ENCODE measurements around the gene PALD1. TPM values are rescaled to one million over a fixed set of nuclear protein-coding genes. Genes with fewer than 3 reads are reported as not detected.

The PALD1 gene
- total RNA-seq, 2 experiments from 2014 or later: 6.6 to 6.8 TPM

DNA sequence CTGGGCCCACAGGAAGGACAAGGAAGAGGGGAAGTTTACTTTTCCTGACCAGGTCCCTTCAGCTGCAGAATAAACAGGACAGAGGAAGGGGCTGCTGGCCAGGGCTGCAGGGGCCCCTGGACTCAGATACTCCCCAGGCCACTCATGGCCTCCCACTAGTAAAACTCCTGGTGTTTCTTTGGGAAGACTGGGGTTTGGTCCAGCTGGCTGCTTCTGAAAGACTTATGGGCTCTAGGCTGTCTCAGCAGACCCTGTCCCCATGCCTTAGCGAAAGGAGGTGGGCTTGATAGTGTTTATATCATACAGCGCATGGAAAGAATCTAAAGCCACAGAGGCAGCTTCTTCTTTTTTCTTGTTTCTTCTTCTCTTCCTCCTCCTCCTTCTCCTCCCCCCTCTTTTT, 56.4 kb downstream of the PALD1 start:
- ATAC-seq (no peak), DNase-seq (no peak)
- no peak overlapping the region for H3K4me3 Mint-ChIP-seq
- no peak overlapping the region for H3K27ac Mint-ChIP-seq
- TF ChIP-seq, protein P1, sequence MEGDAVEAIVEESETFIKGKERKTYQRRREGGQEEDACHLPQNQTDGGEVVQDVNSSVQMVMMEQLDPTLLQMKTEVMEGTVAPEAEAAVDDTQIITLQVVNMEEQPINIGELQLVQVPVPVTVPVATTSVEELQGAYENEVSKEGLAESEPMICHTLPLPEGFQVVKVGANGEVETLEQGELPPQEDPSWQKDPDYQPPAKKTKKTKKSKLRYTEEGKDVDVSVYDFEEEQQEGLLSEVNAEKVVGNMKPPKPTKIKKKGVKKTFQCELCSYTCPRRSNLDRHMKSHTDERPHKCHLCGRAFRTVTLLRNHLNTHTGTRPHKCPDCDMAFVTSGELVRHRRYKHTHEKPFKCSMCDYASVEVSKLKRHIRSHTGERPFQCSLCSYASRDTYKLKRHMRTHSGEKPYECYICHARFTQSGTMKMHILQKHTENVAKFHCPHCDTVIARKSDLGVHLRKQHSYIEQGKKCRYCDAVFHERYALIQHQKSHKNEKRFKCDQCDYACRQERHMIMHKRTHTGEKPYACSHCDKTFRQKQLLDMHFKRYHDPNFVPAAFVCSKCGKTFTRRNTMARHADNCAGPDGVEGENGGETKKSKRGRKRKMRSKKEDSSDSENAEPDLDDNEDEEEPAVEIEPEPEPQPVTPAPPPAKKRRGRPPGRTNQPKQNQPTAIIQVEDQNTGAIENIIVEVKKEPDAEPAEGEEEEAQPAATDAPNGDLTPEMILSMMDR (IDR thresholded peaks at IDR 0.05): no peak
- no peaks in the 10 kb centered on the region for H3K36me3 Mint-ChIP-seq (ENCODE audit: low read depth)
- H3K4me1 Mint-ChIP-seq (ENCODE audit: low read depth): no peaks in the 10 kb centered on the region
- intact Hi-C loops (cut with micrococcal nuclease): no loop called here
- POLR2A ChIA-PET: no interaction called here
- H3K9me3 Mint-ChIP-seq: no peaks in the 10 kb centered on the region
- no peaks in the 10 kb centered on the region for H3K27me3 Mint-ChIP-seq
- CTCF ChIA-PET: no interaction called here

DNA sequence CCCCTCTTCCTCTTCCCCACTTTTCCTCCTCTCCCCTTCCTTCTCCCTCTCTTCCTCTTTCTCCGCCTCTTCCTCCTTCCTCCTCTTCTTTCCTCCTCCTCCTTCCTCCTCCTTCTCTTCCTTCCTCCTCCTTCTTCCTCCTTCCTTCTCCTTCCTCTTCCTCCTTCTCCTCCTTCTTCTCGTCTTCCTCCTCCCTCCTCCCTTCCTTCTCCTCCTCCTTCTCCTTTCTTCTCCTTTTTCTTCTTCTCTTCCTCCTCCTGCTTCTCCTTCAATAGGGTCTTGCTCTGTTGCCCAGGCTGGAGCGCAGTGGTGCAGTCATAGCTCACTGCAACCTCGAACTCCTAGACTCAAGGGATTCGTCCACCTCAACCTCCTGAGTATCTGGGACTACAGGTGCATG, 56.9 kb downstream of the PALD1 start:
- H3K4me1 Mint-ChIP-seq (ENCODE audit: low read depth): no peaks in the 10 kb centered on the region
- no peaks in the 10 kb centered on the region for H3K36me3 Mint-ChIP-seq (ENCODE audit: low read depth)
- no peak overlapping the region for H3K27ac Mint-ChIP-seq
- intact Hi-C loops (cut with micrococcal nuclease): no loop called here
- H3K9me3 Mint-ChIP-seq: no peaks in the 10 kb centered on the region
- ATAC-seq: no peak
- H3K27me3 Mint-ChIP-seq: no peaks in the 10 kb centered on the region
- CTCF ChIA-PET: no interaction called here
- POLR2A ChIA-PET: no interaction called here
- TF ChIP-seq, protein P1 (IDR thresholded peaks at IDR 0.05): no peak
- no peak for DNase-seq
- H3K4me3 Mint-ChIP-seq: no peak overlapping the region

DNA sequence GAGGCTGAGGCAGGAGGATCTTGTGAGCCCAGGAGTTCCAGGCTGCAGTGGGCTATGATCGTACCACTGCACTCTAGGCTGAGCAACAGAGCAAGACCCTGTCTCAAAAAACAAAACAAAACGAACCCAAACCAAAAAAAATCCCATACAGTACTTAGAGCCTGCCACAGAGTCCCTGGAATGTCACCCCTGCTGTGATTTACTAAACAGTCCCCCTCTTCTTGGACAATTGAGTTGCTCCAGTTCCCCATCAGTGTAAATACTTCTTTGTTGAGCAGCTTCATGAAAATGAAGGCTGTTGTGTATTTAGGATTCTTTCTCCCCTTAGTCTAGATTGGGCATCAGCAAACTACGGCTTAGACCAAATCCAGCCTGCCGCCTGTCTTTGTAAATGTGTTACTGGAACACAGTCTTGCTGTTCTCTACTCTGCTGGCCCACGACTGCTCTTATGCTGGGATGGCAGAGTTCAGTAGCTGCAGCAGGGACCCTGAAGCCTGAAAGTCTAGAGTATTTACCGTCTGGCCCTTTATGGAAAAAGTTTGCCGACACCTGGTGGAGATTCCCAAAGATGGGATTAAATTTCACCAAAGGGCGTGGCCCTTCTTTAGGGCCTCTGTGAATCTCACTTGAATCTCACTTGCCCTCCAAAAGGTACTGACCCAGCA, 57.8 kb downstream of the PALD1 start:
- Mint-ChIP-seq H3K4me3 (no peak overlapping the region), H3K27ac (no peak overlapping the region), H3K36me3 (ENCODE audit: low read depth) (no peaks in the 10 kb centered on the region), H3K4me1 (ENCODE audit: low read depth) (no peaks in the 10 kb centered on the region), H3K27me3 (no peaks in the 10 kb centered on the region), H3K9me3 (no peaks in the 10 kb centered on the region)
- ChIA-PET CTCF (interaction anchor here (0.7 to 1.6 kb wide), 2 partner anchors 74 to 313 kb away, joined by 3 to 12 read pairs; no protein-coding TSS in a partner anchor), POLR2A (no interaction called here)
- intact Hi-C loops (cut with micrococcal nuclease): no loop called here
- DNase-seq (no peak), ATAC-seq (no peak)
- TF ChIP-seq, protein P1 (IDR thresholded peaks at IDR 0.05): no peak

DNA sequence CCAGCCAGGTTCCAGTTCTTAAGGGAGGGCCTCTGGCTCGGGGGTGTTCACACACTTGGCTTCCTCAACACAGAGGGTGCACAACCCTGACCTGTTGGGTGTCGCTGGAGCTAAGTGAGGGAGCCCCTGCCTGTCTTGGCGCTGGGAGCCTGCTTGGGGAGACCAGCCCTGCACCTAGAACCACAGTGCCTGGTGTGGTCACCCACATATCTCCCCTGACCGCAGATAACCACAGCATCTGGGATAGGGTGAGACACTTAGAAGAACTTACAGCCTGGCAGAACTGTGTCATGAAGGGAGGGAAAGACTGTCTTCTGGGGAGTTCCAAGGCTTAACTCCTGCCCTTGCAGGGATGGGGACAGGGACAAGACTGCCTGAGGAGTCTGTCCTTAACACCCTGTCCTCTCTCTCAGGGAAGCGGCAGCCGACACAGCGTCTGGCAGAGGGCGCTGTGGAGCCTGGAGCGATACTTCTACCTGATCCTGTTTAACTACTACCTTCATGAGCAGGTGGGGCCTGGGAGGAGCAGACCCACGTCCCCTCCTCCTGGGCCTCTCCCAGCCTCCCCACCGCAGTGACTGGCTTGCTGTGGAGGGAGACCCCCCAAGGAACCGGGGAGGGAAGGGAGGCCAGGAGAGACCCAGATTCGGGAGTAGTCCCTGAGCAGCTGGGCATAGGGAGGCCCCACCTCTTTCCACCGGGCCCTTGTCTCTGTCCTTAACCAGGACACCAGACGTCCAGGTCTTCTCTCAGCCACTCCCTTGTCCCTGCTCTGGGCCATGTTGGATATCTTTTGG, 59.0 kb downstream of the PALD1 start:
- TF ChIP-seq, protein P1 (IDR thresholded peaks at IDR 0.05): peak; percentile 59
- ChIA-PET CTCF (interaction anchor here (1.0 to 2.3 kb wide), 6 partner anchors 8 to 221 kb away, joined by 3 to 23 read pairs (median 8); no protein-coding TSS in a partner anchor), POLR2A (no interaction called here)
- ATAC-seq (peak; percentile 58), DNase-seq (peak; percentile 56)
- Mint-ChIP-seq H3K4me1 (ENCODE audit: low read depth) (no peaks in the 10 kb centered on the region), H3K9me3 (no peaks in the 10 kb centered on the region), H3K27me3 (no peaks in the 10 kb centered on the region), H3K36me3 (ENCODE audit: low read depth) (no peaks in the 10 kb centered on the region), H3K27ac (no peak overlapping the region), H3K4me3 (no peak overlapping the region)
- intact Hi-C loops (cut with micrococcal nuclease): no loop called here

DNA sequence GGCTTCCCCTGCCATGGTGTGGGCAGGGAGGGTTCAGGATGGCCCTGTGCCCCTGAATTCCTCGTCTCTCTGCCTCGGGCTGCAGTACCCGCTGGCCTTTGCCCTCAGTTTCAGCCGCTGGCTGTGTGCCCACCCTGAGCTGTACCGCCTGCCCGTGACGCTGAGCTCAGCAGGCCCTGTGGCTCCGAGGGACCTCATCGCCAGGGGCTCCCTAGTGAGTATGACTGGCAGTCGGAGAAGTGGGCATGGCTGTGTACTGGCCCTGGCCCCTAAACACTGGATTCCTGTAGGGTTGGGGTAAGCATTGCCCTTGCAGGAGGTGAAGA, 59.6 kb downstream of the PALD1 start:
- Mint-ChIP-seq H3K9me3 (no peaks in the 10 kb centered on the region), H3K27ac (no peak overlapping the region), H3K4me3 (no peak overlapping the region), H3K4me1 (ENCODE audit: low read depth) (no peaks in the 10 kb centered on the region), H3K36me3 (ENCODE audit: low read depth) (no peaks in the 10 kb centered on the region), H3K27me3 (no peaks in the 10 kb centered on the region)
- intact Hi-C loops (cut with micrococcal nuclease): no loop called here
- ChIA-PET CTCF (interaction anchor here (1.0 to 2.3 kb wide), 5 partner anchors 8 to 221 kb away, joined by 3 to 23 read pairs (median 7); no protein-coding TSS in a partner anchor), POLR2A (no interaction called here)
- TF ChIP-seq, protein P1 (IDR thresholded peaks at IDR 0.05): no peak
- ATAC-seq: no peak
- DNase-seq: no peak
